Adrenal gland (tissue), 12 donors: Measurements from ENCODE around the gene GIGYF1. TPM values are rescaled to one million over a fixed set of nuclear protein-coding genes. Genes with fewer than 3 reads are reported as not detected.

Experiments used
- DNase-seq, 7 donors: peaks; one replicate each; pipeline ENCODE4 v3.0.0-alpha.2; 2019 to 2020
- H3K27ac ChIP-seq, 5 donors: fragments of 200-600 bp; sonication (generic) in 4 of 5; 1 replicate in 3 of 5; 2 replicates in 2 of 5; pipeline versions ENCODE4 v1.5.1 to v1.8.0; 2016 to 2020; ENCODE audit warnings: mild to moderate bottlenecking in 1 of 5
- H3K27me3 ChIP-seq: fragments of 200-600 bp; 2 replicates; pipeline ENCODE4 v1.8.0; 2021
- H3K36me3 ChIP-seq, 2 donors: fragments of 200-600 bp; replicated peaks in 1 of 2; 1 replicate in 1 of 2; 2 replicates in 1 of 2; pipeline versions ENCODE4 v1.5.1 to v1.8.0; 2018 to 2022
- H3K4me1 ChIP-seq, 2 donors: fragments of 200-600 bp; replicated peaks in 1 of 2; 1 replicate in 1 of 2; 2 replicates in 1 of 2; pipeline versions ENCODE4 v1.5.1 to v1.8.0; 2018 to 2021
- H3K4me3 ChIP-seq, 4 donors: fragments of 200-600 bp; sonication (generic) in 3 of 4; one replicate each; pipeline ENCODE4 v1.5.1; 2016 to 2018
- H3K9me3 ChIP-seq, 3 donors: fragments of 200-600 bp; sonication (generic) in 1 of 3; replicated peaks in 1 of 3; 1 replicate in 2 of 3; 2 replicates in 1 of 3; pipeline versions ENCODE4 v1.5.1 to v1.8.0; 2016 to 2021
- POLR2A ChIP-seq, 2 donors: fragments of 450-650 bp; IDR thresholded peaks; one replicate each; pipeline ENCODE4 v1.6.1; 2017; ENCODE audit warnings: antibody characterized with exemption in 2 of 2, mild to moderate bottlenecking in 2 of 2, moderate library complexity in 1 of 2
- WGBS, 4 donors: extraction: QIAGEN DNeasy Blood & Tissue Kit in 2 of 4; methylation state at CpG; one replicate each; pipeline versions ENCODE4 v1.1.5 to v1.1.7; 2013 to 2017; 5-methylcytosine and 5-hydroxymethylcytosine counted together
- intact Hi-C, 2 donors: fragments of 100-400 bp; cut with DNase I; formaldehyde crosslinking; loops; one replicate each; pipeline versions ENCODE4 v1.14.1 to v1.15.0; 2022 to 2023
- polyA plus RNA-seq, 3 donors: library from polyadenylated mRNA; stranded (reverse); fragments of 200-250 nt in 2 of 3; fragments of 350-450 nt in 1 of 3; fragmentation: Illumina TruSeq in 1 of 3; extraction: RNeasy Lipid Tissue Mini Kit (QIAGEN cat#74804) in 1 of 3; gene quantifications; one replicate each; pipeline ENCODE4 v1.2.3, GENCODE V29; 2013 to 2014
- total RNA-seq, 9 donors: library from RNA; depleted of rRNA in 4 of 9; stranded (reverse); fragments of >200 nt in 4 of 9; fragments of 120-200 nt in 1 of 9; fragmentation: NEBNext Ultra II Directional in 1 of 9; extraction: Animal tissue kit (Norgen Biotek cat#: 25700) in 1 of 9; gene quantifications; one replicate each; pipeline versions ENCODE4 v1.1.0 to v1.2.4, GENCODE V29; 2013 to 2023
- TF ChIP-seq, protein P1 (sequence below), 6 experiments: fragments of 450-650 bp in 4 of 6; fragments of 200-600 bp in 2 of 6; sonication (generic) in 1 of 6; IDR thresholded peaks; 1 replicate in 5 of 6; 2 replicates in 1 of 6; pipeline versions ENCODE4 v1.5.1 to v1.8.0; 2016 to 2021; ENCODE audit warnings: antibody characterized with exemption in 6 of 6, mild to moderate bottlenecking in 2 of 6, moderate library complexity in 1 of 6
- donor health status: healthy with polysubstance abuse.
- donor health status: Bipolar disorder and iron deficiency.
- donor health status: DM: yes; HTN: yes; CAD: no.
- donor health status: DM: no; HTN: no; CAD: no.
- donor health status: DM: no; HTN: no; CAD: no.
- donor health status: DM: yes; HTN: yes; CAD: no.

Gene GIGYF1
- total and polyA plus RNA-seq, 12 donors: 5.4 to 167 (median 25.9) TPM

DNA sequence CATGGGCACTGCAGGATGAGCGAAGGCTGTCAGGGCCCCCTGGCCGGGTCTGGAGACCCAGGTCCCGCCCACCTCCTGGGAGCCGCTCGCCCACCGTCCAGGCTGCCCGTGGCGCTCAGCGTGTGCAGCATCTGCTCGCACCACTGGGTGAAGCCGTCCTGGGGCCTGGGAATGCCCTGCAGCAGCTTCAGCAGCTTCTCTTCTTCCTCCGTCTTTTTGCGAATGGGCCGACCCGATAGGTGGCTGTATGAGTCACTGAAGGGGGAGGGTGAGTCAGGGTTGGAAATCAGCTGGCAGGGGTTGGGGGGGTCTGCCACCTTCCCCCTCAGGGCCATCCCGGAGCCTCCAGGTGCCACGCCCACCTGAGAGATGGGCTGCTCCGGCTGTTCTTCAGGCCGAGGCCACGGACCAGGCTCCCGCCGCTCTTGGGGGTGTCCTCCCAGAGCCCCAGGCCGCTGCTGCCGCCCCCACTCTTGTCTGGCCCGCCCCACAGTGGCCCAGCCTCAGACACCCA lies 11.8 kb downstream of the GIGYF1 start:
- no peak overlapping the region for H3K4me3 ChIP-seq
- 46 to 64% (median 56%) methylated on average over 12 to 25 of the region's 25 CpGs for WGBS, 4 donors
- DNase-seq: peak; percentile 53 to 77 (median 70)
- peaks cover 0 to 90% of the 10 kb centered on the region in 2 donors for H3K36me3 ChIP-seq
- intact Hi-C loops: loop anchor here in 1 of 2 donors (5.0 kb wide), 1 partner anchor 215 kb away; no protein-coding TSS in a partner anchor
- peak overlapping the region in 2 of 5 donors; percentile 38 to 57 for H3K27ac ChIP-seq
- H3K9me3 ChIP-seq: no peaks in the 10 kb centered on the region
- peaks cover 10 to 25% of the 10 kb centered on the region in 2 donors for H3K4me1 ChIP-seq
- TF ChIP-seq, protein P1, sequence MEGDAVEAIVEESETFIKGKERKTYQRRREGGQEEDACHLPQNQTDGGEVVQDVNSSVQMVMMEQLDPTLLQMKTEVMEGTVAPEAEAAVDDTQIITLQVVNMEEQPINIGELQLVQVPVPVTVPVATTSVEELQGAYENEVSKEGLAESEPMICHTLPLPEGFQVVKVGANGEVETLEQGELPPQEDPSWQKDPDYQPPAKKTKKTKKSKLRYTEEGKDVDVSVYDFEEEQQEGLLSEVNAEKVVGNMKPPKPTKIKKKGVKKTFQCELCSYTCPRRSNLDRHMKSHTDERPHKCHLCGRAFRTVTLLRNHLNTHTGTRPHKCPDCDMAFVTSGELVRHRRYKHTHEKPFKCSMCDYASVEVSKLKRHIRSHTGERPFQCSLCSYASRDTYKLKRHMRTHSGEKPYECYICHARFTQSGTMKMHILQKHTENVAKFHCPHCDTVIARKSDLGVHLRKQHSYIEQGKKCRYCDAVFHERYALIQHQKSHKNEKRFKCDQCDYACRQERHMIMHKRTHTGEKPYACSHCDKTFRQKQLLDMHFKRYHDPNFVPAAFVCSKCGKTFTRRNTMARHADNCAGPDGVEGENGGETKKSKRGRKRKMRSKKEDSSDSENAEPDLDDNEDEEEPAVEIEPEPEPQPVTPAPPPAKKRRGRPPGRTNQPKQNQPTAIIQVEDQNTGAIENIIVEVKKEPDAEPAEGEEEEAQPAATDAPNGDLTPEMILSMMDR (IDR thresholded peaks at IDR 0.05): no peak
- TF ChIP-seq POLR2A (IDR thresholded peaks at IDR 0.05): no peak
- no peaks in the 10 kb centered on the region for H3K27me3 ChIP-seq

DNA sequence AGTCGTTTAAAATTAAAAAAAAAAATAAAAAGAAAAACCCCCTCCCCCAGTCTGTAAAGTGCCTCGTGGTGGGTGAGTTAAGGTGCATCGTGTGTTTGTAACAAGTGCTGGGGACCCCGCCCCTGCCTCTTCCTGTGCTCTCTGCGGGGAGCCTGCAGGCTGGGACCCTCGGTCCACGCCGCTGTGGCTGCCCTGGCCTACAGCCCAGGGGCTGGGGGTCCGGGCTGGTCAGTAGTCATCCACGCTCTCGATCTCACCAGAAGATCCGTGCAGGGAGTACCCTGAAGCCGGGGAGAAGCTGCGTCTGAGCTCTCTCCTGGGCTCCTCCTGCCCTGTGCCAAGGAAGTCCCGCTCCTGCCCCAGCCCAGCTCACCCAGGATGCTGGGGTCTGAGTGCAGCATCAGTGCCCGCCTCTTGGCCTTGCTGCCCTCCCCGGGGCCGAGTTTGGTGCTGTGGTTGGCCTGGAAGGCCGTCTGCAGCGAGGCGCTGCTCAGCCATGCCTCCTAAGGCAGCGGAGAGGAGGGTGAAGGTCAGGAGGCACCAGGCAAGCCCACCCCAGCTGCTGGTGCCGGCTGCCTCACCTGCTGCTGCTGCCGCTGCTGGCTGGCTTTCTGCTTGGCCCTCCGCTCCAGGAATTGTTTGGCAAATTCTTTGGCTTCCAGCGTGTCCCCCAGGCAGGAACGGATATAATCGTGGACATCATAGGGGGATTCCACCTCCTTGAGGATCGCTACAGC lies 12.4 kb downstream of the GIGYF1 start:
- H3K4me3 ChIP-seq: no peak overlapping the region
- H3K36me3 ChIP-seq: peaks cover 0 to 90% of the 10 kb centered on the region in 2 donors
- DNase-seq: peak in 3 of 7 donors; percentile 16 to 30 (median 23)
- no peaks in the 10 kb centered on the region for H3K9me3 ChIP-seq
- peak overlapping the region in 2 of 5 donors; percentile 57 to 74 for H3K27ac ChIP-seq
- no peak for TF ChIP-seq POLR2A (IDR thresholded peaks at IDR 0.05)
- TF ChIP-seq, protein P1 (IDR thresholded peaks at IDR 0.05): no peak
- 64 to 78% (median 72%) methylated on average over 14 to 29 of the region's 29 CpGs for WGBS, 4 donors
- peaks cover 10 to 27% of the 10 kb centered on the region in 2 donors for H3K4me1 ChIP-seq
- H3K27me3 ChIP-seq: no peaks in the 10 kb centered on the region
- intact Hi-C loops: loop anchor here in 1 of 2 donors (5.0 kb wide), 1 partner anchor 214 kb away; no protein-coding TSS in a partner anchor

DNA sequence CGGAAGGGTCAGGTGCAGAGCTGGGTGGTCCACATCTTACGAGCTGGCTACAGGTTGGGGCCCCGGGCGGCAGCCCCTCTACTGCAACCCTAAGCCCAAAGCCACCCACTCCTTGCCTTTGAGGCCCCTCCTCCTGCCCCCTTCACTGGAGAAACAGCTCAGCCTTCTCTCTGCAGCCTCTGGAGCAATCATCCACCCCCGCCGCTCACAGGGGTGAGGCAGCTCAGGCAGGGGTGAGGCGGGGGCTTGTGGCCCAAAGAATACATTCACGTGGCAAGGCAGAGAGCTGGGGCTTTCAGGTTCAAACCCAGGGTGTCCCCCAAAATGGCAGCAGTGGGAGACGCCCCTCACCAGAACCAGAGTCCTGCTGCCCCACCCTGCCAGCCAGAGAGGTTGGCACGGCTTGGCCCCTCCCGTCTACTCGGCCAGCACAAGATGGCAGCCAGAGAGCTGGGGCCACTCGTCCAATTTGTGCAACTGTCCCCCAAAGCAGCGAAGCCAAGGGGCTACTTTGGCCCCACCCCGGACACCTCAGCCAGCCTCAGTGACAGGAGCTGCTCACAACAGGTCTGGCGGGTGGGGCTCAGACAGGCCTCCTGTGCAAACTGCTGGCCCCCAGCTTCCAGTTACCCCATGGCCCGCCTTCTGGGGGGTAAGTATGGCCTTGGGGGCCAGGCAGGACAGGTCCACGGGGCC lies 13.3 kb downstream of the GIGYF1 start:
- H3K4me1 ChIP-seq: peaks cover 10 to 35% of the 10 kb centered on the region in 2 donors
- H3K27me3 ChIP-seq: no peaks in the 10 kb centered on the region
- no peaks in the 10 kb centered on the region for H3K9me3 ChIP-seq
- H3K36me3 ChIP-seq: peaks cover 0 to 84% of the 10 kb centered on the region in 2 donors
- peak overlapping the region; percentile 15 to 74 (median 62) for H3K27ac ChIP-seq
- TF ChIP-seq, protein P1 (IDR thresholded peaks at IDR 0.05): no peak
- no peak for TF ChIP-seq POLR2A (IDR thresholded peaks at IDR 0.05)
- peak in 5 of 7 donors; percentile 33 to 62 (median 39) for DNase-seq
- intact Hi-C loops: loop anchor here in 1 of 2 donors (5.0 kb wide), 1 partner anchor 213 kb away; no protein-coding TSS in a partner anchor
- no peak overlapping the region for H3K4me3 ChIP-seq
- 81 to 89% (median 86%) methylated on average over 8 to 18 of the region's 18 CpGs for WGBS, 4 donors
